K562 (cell line): ENCODE data around the gene OXSR1. TPM values are rescaled to one million over a fixed set of nuclear protein-coding genes. Genes with fewer than 3 reads are reported as not detected.
A peak's percentile ranks its signal among the peaks of the same experiment; 100 is the strongest.
"Not testable (repeated sequence)": the region's sequence is repeated elsewhere in the genome, so short reads cannot be mapped to it uniquely, and the experiment has no call there.

Experiments
- ATAC-seq: fragments of 200-7000 bp; cut with Tn5 transposase; 3 replicates; pipeline ENCODE4 v1.9.1; 2020; ENCODE audit warnings: moderate library complexity
- BruUV-seq: library from RNA; stranded (reverse); fragments of 400-500 nt; replicated peaks from 2 replicates; lab custom pipeline; 2021; lab: Mats Ljungman, UMichigan
- CTCF ChIA-PET: fragments of 300-600 bp; formaldehyde crosslinking; extraction: SDS; loops from one replicate; lab custom pipeline; 2021; ENCODE audit warnings: low intra/inter-chr PET ratio; lab: Yijun Ruan, JAX
- POLR2A ChIA-PET: fragments of 300-600, 350-650 bp; sonication (Branson Sonifier 250); formaldehyde crosslinking; extraction: SDS; loops from one replicate; lab custom pipeline; 2021; ENCODE audit warnings: antibody characterized with exemption, inconsistent platforms; lab: Yijun Ruan, JAX
- DNase-seq, 4 experiments: peaks; one replicate each; pipeline versions ENCODE4 v3.0.0 to v3.0.0-alpha.2; 2011 to 2018; ENCODE audit warnings: low spot score in 3 of 4, mixed read lengths in 3 of 4; ENCODE audit errors: extremely low read depth in 1 of 4
- FAIRE-seq: peaks from 2 replicates; lab custom pipeline; 2011; peaks lifted over from hg19 to GRCh38; lab: Jason Lieb, UNC
- H2AFZ ChIP-seq: 2 replicates; pipeline ENCODE4 v1.6.0; 2011; ENCODE audit warnings: low read depth, low read length, control low read depth, inconsistent platforms
- H3K27ac ChIP-seq: fragments of 200-600 bp; 3 replicates; pipeline ENCODE4 v1.8.0; 2011; ENCODE audit warnings: low read depth, mild to moderate bottlenecking, control low read depth, inconsistent platforms, low read length, moderate library complexity, mixed read lengths; ENCODE audit errors: extremely low read depth
- H3K27me3 ChIP-seq, 2 experiments: fragments of 300-600 bp in 1 of 2; 2 replicates in 1 of 2; 3 replicates in 1 of 2; pipeline versions ENCODE4 v1.6.0 to v1.8.0; 2011; ENCODE audit warnings: inconsistent platforms in 2 of 2, low read length in 2 of 2, mild to moderate bottlenecking in 1 of 2, mixed read lengths in 1 of 2, moderate library complexity in 1 of 2; ENCODE audit not compliant: control insufficient read depth in 2 of 2, insufficient read depth in 2 of 2
- H3K36me3 ChIP-seq: fragments of 300-600 bp; 3 replicates; pipeline ENCODE4 v1.8.0; 2011; ENCODE audit warnings: mild to moderate bottlenecking, low read length, inconsistent platforms; ENCODE audit not compliant: control insufficient read depth, insufficient read depth
- H3K4me1 ChIP-seq, 2 experiments: fragments of 200-600 bp in 1 of 2; replicated peaks in 1 of 2; 2 replicates in 1 of 2; 3 replicates in 1 of 2; pipeline versions ENCODE4 v1.5.1 to v1.8.0; 2011; ENCODE audit warnings: inconsistent platforms in 2 of 2, low read length in 2 of 2, mild to moderate bottlenecking in 1 of 2, mixed read lengths in 1 of 2, moderate library complexity in 1 of 2; ENCODE audit not compliant: control insufficient read depth in 2 of 2, insufficient read depth in 2 of 2
- H3K4me2 ChIP-seq: 2 replicates; pipeline ENCODE4 v1.6.1; 2011; ENCODE audit warnings: low read length, control low read depth, inconsistent platforms, mixed read lengths; ENCODE audit not compliant: insufficient read depth
- H3K4me3 ChIP-seq: fragments of 200-600 bp; sonication (generic), shearing (Covaris generic); 2 replicates; pipeline ENCODE4 v1.5.1; 2016; ENCODE audit warnings: control low read depth, inconsistent platforms
- H3K79me2 ChIP-seq: fragments of 200-600 bp; 3 replicates; pipeline ENCODE4 v1.8.0; 2011; ENCODE audit warnings: low read length, inconsistent platforms; ENCODE audit not compliant: control insufficient read depth, insufficient read depth
- H3K9ac ChIP-seq, 2 experiments: 2 replicates each; pipeline versions ENCODE4 v1.6.0 to v1.6.1; 2011; ENCODE audit warnings: low read depth in 2 of 2, low read length in 2 of 2, control low read depth in 1 of 2, inconsistent platforms in 1 of 2, mild to moderate bottlenecking in 1 of 2, mixed read lengths in 1 of 2; ENCODE audit not compliant: insufficient read depth in 1 of 2
- H3K9me1 ChIP-seq: one replicate; pipeline ENCODE4 v1.6.0; 2011; ENCODE audit warnings: inconsistent platforms, mild to moderate bottlenecking, low read length, moderate library complexity; ENCODE audit not compliant: control insufficient read depth, insufficient read depth
- H3K9me3 ChIP-seq: replicated peaks from 2 replicates; pipeline ENCODE4 v1.5.1; 2011; ENCODE audit warnings: low read depth, low read length, inconsistent platforms; ENCODE audit not compliant: control insufficient read depth, insufficient read depth
- H4K20me1 ChIP-seq: replicated peaks from 2 replicates; pipeline ENCODE4 v1.6.1; 2011; ENCODE audit warnings: low read length, inconsistent platforms, mixed read lengths; ENCODE audit not compliant: control insufficient read depth, insufficient read depth
- CTBP1 ChIP-seq: fragments of 450-650 bp; IDR thresholded peaks from 2 replicates; pipeline ENCODE4 v1.6.1; 2016; ENCODE audit warnings: borderline replicate concordance
- NR4A1 ChIP-seq, 2 experiments: fragments of 250-450 bp in 1 of 2; fragments of 450-650 bp in 1 of 2; sonication (Bioruptor Pico) in 1 of 2; IDR thresholded peaks; 2 replicates each; pipeline versions ENCODE4 v1.4.0 to v1.6.1; 2016 to 2020; ENCODE audit warnings: mild to moderate bottlenecking in 2 of 2, missing compliant biosample characterization in 1 of 2, missing genetic modification characterization in 1 of 2, moderate library complexity in 1 of 2
- RCOR1 ChIP-seq, 2 experiments: IDR thresholded peaks; 2 replicates each; pipeline ENCODE4 v1.6.1; 2012; ENCODE audit warnings: low read depth in 2 of 2, low read length in 2 of 2, borderline replicate concordance in 1 of 2, improper control_type of control experiment in 1 of 2
- SPI1 ChIP-seq: IDR thresholded peaks from 2 replicates; pipeline ENCODE4 v1.6.1; 2011; ENCODE audit warnings: low read depth, low read length, control low read depth, borderline replicate concordance
- WGBS: fragments of 100-300 bp; shearing (Covaris generic); methylation state at CpG from one replicate; pipeline ENCODE4 v1.1.6; 2016; ENCODE audit warnings: low coverage, mixed read lengths; ENCODE audit not compliant: insufficient coverage; ENCODE audit errors: missing lambda C conversion rate; 5-methylcytosine and 5-hydroxymethylcytosine counted together
- in situ Hi-C: fragments of 300-500 bp; cut with MboI; formaldehyde crosslinking; loops from 4 replicates; pipeline ENCODE4 v1.15.0; 2018; ENCODE audit warnings: inconsistent platforms, mixed read lengths
- intact Hi-C: fragments of 100-400 bp; cut with micrococcal nuclease; formaldehyde crosslinking; loops from 2 replicates; pipeline ENCODE4 v1.14.2; 2022
- polyA plus RNA-seq, 8 experiments: library from polyadenylated mRNA; depleted of rRNA in 4 of 8; stranded (reverse) in 5 of 8; unstranded in 3 of 8; fragments of >200 nt; fragmentation: Nextera tagmentation in 2 of 8; fragmentation: Illumina TruSeq in 1 of 8; extraction: Ambion mirVana in 2 of 8; extraction: Trizol in 1 of 8; gene quantifications; 2 replicates each; pipeline versions ENCODE4 v1.2.1 to v1.2.3, GENCODE V29; 2011 to 2014; ENCODE audit warnings: inconsistent platforms in 1 of 8, missing spikeins in 1 of 8
- total RNA-seq, 7 experiments: library from RNA; depleted of rRNA in 6 of 7; stranded (reverse); fragments of >200 nt in 6 of 7; fragmentation: Illumina TruSeq in 2 of 7; extraction: Trizol in 2 of 7; gene quantifications; 2 replicates each; pipeline versions ENCODE4 v1.2.1 to v1.2.3, GENCODE V29; 2011 to 2021; ENCODE audit warnings: low replicate concordance in 1 of 7
- TF ChIP-seq, protein P1 (sequence below): fragments of 200-800 bp; sonication (Bioruptor generic); IDR thresholded peaks from 2 replicates; pipeline ENCODE4 v1.6.1; 2016; ENCODE audit warnings: missing genetic modification characterization, missing compliant biosample characterization

The OXSR1 gene
- total and polyA plus RNA-seq, 9 of the 15 experiments (the other 6 are each of a cell fraction or from before 2014, with no cell fraction given): 15.7 to 87.6 (median 48.7) TPM

DNA sequence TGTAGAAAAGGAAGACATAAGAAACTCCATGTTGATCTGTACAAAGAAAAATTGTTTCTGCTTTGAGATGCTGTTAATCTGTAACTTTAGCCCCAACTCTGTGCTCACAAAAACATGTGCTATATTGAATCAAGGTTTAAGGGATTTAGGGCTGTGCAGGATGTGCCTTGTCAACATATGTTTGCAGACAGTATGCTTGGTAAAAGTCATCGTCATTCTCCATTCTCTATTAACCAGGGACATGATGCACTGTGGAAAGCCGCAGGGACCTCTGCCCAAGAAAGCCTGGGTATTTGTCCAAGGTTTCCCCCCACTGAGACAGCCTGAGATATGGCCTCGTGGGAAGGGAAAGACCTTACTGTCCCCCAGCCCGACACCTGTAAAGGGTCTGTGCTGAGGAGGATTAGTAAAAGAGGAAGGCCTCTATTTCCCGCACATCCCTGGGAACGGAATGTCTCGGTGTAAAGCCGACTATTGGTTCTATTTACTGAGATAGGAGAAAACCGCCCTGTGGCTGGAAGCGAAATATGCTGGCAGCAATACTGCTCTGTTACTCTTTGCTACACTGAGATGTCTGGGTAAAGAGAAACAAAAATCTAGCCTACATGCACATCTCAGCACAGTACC lies 30.7 kb upstream of the OXSR1 start:
- H3K4me2 ChIP-seq, H3K9me1 ChIP-seq, H4K20me1 ChIP-seq, H3K9me3 ChIP-seq, BruUV-seq, H3K9ac ChIP-seq, ATAC-seq, POLR2A ChIA-PET, H3K27me3 ChIP-seq, FAIRE-seq, CTCF ChIA-PET, H3K27ac ChIP-seq, H3K4me3 ChIP-seq, DNase-seq, H2AFZ ChIP-seq: not testable (repeated sequence)
- intact Hi-C loops (loop anchor here (5.0 to 10.0 kb wide), 5 partner anchors 90 to 520 kb away; partner anchors contain the start of gene XYLB), in situ Hi-C loops (loop anchor here (10.0 kb wide), 2 partner anchors 210 to 340 kb away; partner anchors contain the start of gene XYLB)
- Histone ChIP-seq H3K79me2 (peaks cover 38% of the 10 kb centered on the region), H3K4me1 (peaks cover 18 to 31% of the 10 kb centered on the region in 2 experiments; a peak in 4 of 5 replicates), H3K36me3 (peaks cover 59% of the 10 kb centered on the region)
- 89% methylated on average over 10 of the region's 10 CpGs for WGBS

GRCh38 chr3:38135621-38136277 lies 29.6 kb upstream of the OXSR1 start:
- Histone ChIP-seq H3K79me2 (peaks cover 43% of the 10 kb centered on the region), H3K4me1 (peaks cover 18 to 33% of the 10 kb centered on the region in 2 experiments; a peak in 4 of 5 replicates), H3K36me3 (peaks cover 59% of the 10 kb centered on the region), H3K4me2 (peak overlapping the region; percentile 88), H3K27ac (peak overlapping the region; percentile 66; the same call in 2 of the 3 replicates), H3K9ac (peak overlapping the region; percentile 77 to 97; a peak in 3 of 4 replicates), H3K4me3 (peak overlapping the region; percentile 90), H2AFZ (peak overlapping the region; percentile 88)
- TF ChIP-seq CTBP1 (peak; percentile 53; the same call in 1 of the 2 replicates), RCOR1 (IDR thresholded peaks at IDR 0.05; ENCODE audit: borderline replicate concordance in 1 of 2, low read depth in 2 of 2, low read length in 2 of 2) (0 out of 4 replicates have a peak, but pooled peaks of 1 of the 2 experiments have one; percentile 13), NR4A1 (tag; IDR thresholded peaks at IDR 0.05) (0 out of 2 replicates have a peak, but pooled peaks have one; percentile 32), SPI1 (peak; percentile 95)
- BruUV-seq; CTCF ChIA-PET; ATAC-seq; H4K20me1 ChIP-seq; DNase-seq; H3K9me1 ChIP-seq; H3K27me3 ChIP-seq; H3K9me3 ChIP-seq; TF ChIP-seq NR4A1 (CRISPR knock-in tag; IDR thresholded peaks at IDR 0.05): not testable (repeated sequence)
- TF ChIP-seq, protein P1, sequence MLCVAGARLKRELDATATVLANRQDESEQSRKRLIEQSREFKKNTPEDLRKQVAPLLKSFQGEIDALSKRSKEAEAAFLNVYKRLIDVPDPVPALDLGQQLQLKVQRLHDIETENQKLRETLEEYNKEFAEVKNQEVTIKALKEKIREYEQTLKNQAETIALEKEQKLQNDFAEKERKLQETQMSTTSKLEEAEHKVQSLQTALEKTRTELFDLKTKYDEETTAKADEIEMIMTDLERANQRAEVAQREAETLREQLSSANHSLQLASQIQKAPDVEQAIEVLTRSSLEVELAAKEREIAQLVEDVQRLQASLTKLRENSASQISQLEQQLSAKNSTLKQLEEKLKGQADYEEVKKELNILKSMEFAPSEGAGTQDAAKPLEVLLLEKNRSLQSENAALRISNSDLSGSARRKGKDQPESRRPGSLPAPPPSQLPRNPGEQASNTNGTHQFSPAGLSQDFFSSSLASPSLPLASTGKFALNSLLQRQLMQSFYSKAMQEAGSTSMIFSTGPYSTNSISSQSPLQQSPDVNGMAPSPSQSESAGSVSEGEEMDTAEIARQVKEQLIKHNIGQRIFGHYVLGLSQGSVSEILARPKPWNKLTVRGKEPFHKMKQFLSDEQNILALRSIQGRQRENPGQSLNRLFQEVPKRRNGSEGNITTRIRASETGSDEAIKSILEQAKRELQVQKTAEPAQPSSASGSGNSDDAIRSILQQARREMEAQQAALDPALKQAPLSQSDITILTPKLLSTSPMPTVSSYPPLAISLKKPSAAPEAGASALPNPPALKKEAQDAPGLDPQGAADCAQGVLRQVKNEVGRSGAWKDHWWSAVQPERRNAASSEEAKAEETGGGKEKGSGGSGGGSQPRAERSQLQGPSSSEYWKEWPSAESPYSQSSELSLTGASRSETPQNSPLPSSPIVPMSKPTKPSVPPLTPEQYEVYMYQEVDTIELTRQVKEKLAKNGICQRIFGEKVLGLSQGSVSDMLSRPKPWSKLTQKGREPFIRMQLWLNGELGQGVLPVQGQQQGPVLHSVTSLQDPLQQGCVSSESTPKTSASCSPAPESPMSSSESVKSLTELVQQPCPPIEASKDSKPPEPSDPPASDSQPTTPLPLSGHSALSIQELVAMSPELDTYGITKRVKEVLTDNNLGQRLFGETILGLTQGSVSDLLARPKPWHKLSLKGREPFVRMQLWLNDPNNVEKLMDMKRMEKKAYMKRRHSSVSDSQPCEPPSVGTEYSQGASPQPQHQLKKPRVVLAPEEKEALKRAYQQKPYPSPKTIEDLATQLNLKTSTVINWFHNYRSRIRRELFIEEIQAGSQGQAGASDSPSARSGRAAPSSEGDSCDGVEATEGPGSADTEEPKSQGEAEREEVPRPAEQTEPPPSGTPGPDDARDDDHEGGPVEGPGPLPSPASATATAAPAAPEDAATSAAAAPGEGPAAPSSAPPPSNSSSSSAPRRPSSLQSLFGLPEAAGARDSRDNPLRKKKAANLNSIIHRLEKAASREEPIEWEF (CRISPR knock-in tag): 0 out of 2 replicates have a peak, but pooled peaks have one; percentile 40
- POLR2A ChIA-PET: interaction anchor here (0.8 to 5.0 kb wide), 4 partner anchors 10 to 55 kb away, joined by 4 to 55 read pairs (median 5); partner anchors contain the start of gene OXSR1
- WGBS: 49% methylated on average over 10 of the region's 10 CpGs
- in situ Hi-C loops: loop anchor here (10.0 kb wide), 2 partner anchors 209 to 339 kb away; partner anchors contain the start of gene XYLB
- intact Hi-C loops: loop anchor here (5.0 to 10.0 kb wide), 5 partner anchors 89 to 519 kb away; partner anchors contain the start of gene XYLB
- peak; percentile 54 for FAIRE-seq
